Measurements from ENCODE around the gene CYP27A1. TPM values are rescaled to one million over a fixed set of nuclear protein-coding genes. Genes with fewer than 3 reads are reported as not detected.
A peak's percentile ranks its signal among the peaks of the same experiment; 100 is the strongest.

The CYP27A1 gene
- 100 to 1,000 TPM; 112 to 354 TPM for total RNA-seq
- polyA plus RNA-seq: 100 to 1,000 TPM; 298 to 311 TPM

- H3K36me3 ChIP-seq (ENCODE audit: control insufficient read depth in 4 of 4, insufficient read depth in 3 of 4, low read depth in 1 of 4, low read length in 3 of 4): no peaks in the 10 kb centered on the region
- DNase-seq (ENCODE audit: low spot score): peak; percentile 73
- peak within 1 kb of the TSS; percentile 88 to 95 for H3K27ac ChIP-seq (ENCODE audit: low read depth in 1 of 2, low read length in 2 of 2)
- peak within 1 kb of the TSS; percentile 80 to 99 for H3K9ac ChIP-seq (ENCODE audit: low read depth in 1 of 2, low read length in 2 of 2)
- no peaks in the 10 kb centered on the region for H3K27me3 ChIP-seq (ENCODE audit: control insufficient read depth in 4 of 4, insufficient read depth in 4 of 4, low read length in 3 of 4)
- peak within 1 kb of the TSS; percentile 65 to 86 (median 81) for H3K4me3 ChIP-seq (ENCODE audit: low read depth in 1 of 3, low read length in 3 of 3)
- no peaks in the 10 kb centered on the region for H3K9me3 ChIP-seq (ENCODE audit: control insufficient read depth in 4 of 4, low read length in 3 of 4)
- peaks cover 5 to 39% (median 28%) of the 10 kb centered on the region in 4 donors for H3K4me1 ChIP-seq (ENCODE audit: control insufficient read depth in 4 of 4, insufficient read depth in 4 of 4, low read length in 3 of 4)
- under 1% methylated on average over 76 of the region's 76 CpGs for WGBS
- no peak for TF ChIP-seq NR2F2 (IDR thresholded peaks at IDR 0.05)
- TF ChIP-seq ZBTB33 (IDR thresholded peaks at IDR 0.05): no peak
- TF ChIP-seq HNF4A (conservative IDR thresholded peaks at IDR 0.05): peak; percentile 77
- TF ChIP-seq SP1 (IDR thresholded peaks at IDR 0.05): peak; percentile 74
- TF ChIP-seq TAF1 (conservative IDR thresholded peaks at IDR 0.05): peak; percentile 50
- TF ChIP-seq HNF4G (IDR thresholded peaks at IDR 0.05): peak; percentile 4
- peak; percentile 91 for TF ChIP-seq YY1 (IDR thresholded peaks at IDR 0.05)
- TF ChIP-seq, protein P1, sequence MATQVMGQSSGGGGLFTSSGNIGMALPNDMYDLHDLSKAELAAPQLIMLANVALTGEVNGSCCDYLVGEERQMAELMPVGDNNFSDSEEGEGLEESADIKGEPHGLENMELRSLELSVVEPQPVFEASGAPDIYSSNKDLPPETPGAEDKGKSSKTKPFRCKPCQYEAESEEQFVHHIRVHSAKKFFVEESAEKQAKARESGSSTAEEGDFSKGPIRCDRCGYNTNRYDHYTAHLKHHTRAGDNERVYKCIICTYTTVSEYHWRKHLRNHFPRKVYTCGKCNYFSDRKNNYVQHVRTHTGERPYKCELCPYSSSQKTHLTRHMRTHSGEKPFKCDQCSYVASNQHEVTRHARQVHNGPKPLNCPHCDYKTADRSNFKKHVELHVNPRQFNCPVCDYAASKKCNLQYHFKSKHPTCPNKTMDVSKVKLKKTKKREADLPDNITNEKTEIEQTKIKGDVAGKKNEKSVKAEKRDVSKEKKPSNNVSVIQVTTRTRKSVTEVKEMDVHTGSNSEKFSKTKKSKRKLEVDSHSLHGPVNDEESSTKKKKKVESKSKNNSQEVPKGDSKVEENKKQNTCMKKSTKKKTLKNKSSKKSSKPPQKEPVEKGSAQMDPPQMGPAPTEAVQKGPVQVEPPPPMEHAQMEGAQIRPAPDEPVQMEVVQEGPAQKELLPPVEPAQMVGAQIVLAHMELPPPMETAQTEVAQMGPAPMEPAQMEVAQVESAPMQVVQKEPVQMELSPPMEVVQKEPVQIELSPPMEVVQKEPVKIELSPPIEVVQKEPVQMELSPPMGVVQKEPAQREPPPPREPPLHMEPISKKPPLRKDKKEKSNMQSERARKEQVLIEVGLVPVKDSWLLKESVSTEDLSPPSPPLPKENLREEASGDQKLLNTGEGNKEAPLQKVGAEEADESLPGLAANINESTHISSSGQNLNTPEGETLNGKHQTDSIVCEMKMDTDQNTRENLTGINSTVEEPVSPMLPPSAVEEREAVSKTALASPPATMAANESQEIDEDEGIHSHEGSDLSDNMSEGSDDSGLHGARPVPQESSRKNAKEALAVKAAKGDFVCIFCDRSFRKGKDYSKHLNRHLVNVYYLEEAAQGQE (IDR thresholded peaks at IDR 0.05): peak; percentile 85
- peak in 1 of 2 donors; percentile 39 for TF ChIP-seq RAD21 (IDR thresholded peaks at IDR 0.05)
- TF ChIP-seq CTCF (IDR thresholded peaks at IDR 0.05; ENCODE audit: low read depth, low read length, missing input control): no peak
- TF ChIP-seq RXRA (IDR thresholded peaks at IDR 0.05): peak; percentile 73 to 78
- TF ChIP-seq FOXA2 (IDR thresholded peaks at IDR 0.05): no peak
Observed at GRCh38 chr2:218781691-218782527, at the start of gene CYP27A1. CYP27A1 (plus strand) TSS chr2:218782147; CDS start chr2:218782183, 36 bp downstream.

DNA sequence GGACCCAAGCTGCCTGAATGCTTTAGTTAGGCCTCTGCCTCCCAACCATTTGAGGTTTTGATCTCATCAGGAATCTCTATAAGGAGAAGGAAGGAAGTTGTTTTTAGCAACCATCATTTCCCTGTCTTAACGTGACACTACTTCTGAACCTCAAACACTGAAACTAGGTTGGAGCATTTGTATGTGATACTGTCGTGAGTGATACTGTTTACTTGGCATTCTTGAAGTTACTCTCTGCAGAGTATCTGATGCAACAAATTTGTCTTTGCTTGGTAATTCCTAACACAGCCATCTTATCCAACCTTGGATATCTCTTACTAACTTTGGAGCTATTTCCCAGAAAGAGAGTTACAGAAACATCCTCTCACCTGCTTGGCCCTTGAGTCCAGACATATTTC, 49.2 kb upstream of the CYP27A1 start:
- Histone ChIP-seq H3K4me3 (ENCODE audit: low read depth in 1 of 3, low read length in 3 of 3) (no peak overlapping the region), H3K27me3 (ENCODE audit: control insufficient read depth in 4 of 4, insufficient read depth in 4 of 4, low read length in 3 of 4) (no peaks in the 10 kb centered on the region), H3K36me3 (ENCODE audit: control insufficient read depth in 4 of 4, insufficient read depth in 3 of 4, low read depth in 1 of 4, low read length in 3 of 4) (peaks cover 0 to under 1% (median 0%) of the 10 kb centered on the region in 4 donors), H3K4me1 (ENCODE audit: control insufficient read depth in 4 of 4, insufficient read depth in 4 of 4, low read length in 3 of 4) (peaks cover 4 to 35% (median 17%) of the 10 kb centered on the region in 4 donors), H3K27ac (ENCODE audit: low read depth in 1 of 2, low read length in 2 of 2) (peak overlapping the region; percentile 62 to 81), H3K9ac (ENCODE audit: low read depth in 1 of 2, low read length in 2 of 2) (peak overlapping the region in 1 of 2 donors; percentile 45), H3K9me3 (ENCODE audit: control insufficient read depth in 4 of 4, low read length in 3 of 4) (no peaks in the 10 kb centered on the region)
- WGBS: 31% methylated on average over 2 of the region's 2 CpGs
- TF ChIP-seq FOXA1 (IDR thresholded peaks at IDR 0.05): no peak
- TF ChIP-seq HNF4G (IDR thresholded peaks at IDR 0.05): no peak
- TF ChIP-seq, protein P2, sequence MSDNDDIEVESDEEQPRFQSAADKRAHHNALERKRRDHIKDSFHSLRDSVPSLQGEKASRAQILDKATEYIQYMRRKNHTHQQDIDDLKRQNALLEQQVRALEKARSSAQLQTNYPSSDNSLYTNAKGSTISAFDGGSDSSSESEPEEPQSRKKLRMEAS (IDR thresholded peaks at IDR 0.05): no peak
- no peak for TF ChIP-seq NR2F2 (IDR thresholded peaks at IDR 0.05)
- TF ChIP-seq, protein P1 (IDR thresholded peaks at IDR 0.05): no peak
- TF ChIP-seq EGR1 (IDR thresholded peaks at IDR 0.05; ENCODE audit: low read depth in 2 of 2): peak in 1 of 2 donors; percentile 10
- no peak for TF ChIP-seq ZBTB33 (IDR thresholded peaks at IDR 0.05)
- DNase-seq (ENCODE audit: low spot score): no peak
